Stimulated activated CD8-positive, alpha-beta memory T cell treated with anti-CD3 and anti-CD28 coated beads, Interleukin-12 subunit alpha, Interleukin-12 subunit beta, amount 100 ng/mL, for 4 hours (primary cell): ENCODE data around the gene PDGFD.

Experiments used
- DNase-seq: peaks from one replicate; pipeline ENCODE4 v3.0.0-alpha.2; 2020; ENCODE audit warnings: low read depth

PDGFD gene

DNA sequence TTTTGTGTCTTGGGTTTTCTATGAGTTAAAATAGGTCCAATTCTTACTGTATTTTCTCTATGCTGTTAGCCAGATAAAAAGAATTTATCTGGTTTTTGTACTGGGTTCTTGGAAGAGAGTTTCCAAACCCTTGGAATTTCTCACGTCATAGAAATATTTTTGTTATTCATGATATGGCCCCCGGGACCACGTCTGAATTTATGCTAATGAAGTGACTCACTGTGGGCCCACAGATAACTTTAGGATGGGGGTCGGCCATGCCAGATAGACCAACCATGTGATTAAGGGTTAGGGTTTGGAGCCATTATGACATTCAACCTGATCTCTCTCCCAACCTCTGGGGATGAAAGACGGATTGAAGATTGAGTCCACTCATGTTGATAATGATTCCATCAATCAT lies 163.1 kb downstream of the PDGFD start:
- DNase-seq: no peak

DNA sequence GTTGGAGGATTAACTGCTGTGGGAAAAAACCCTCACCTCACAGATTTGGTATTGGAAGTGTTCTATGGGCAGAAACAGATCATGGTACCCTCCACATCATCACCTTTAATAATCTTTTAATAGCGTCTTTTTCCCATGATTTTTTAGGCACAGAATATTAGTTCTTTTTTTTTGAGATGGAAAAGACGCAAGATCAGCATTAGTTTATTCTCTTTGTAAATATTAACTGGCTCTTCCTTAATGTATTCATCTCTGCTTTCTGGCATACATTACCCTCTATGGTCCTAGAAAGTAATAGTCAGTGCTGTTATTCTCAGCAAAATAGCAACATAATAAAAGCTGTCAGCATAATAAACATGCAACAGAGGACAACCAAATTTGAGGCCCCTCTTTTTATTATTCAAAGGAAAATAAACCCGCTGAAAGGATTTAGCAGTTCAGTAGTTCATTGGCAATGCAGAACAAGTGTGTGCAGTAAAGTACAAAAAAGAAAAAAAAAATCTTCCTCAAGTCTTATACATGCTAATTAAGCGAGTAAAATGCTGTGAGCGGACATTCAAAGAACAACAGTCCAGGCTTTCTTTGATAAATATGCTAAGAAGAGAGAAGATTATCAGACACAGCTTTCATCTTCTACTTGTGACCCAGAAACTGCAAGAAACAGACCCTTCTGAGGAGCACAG lies 165.0 kb downstream of the PDGFD start:
- DNase-seq: no peak

DNA sequence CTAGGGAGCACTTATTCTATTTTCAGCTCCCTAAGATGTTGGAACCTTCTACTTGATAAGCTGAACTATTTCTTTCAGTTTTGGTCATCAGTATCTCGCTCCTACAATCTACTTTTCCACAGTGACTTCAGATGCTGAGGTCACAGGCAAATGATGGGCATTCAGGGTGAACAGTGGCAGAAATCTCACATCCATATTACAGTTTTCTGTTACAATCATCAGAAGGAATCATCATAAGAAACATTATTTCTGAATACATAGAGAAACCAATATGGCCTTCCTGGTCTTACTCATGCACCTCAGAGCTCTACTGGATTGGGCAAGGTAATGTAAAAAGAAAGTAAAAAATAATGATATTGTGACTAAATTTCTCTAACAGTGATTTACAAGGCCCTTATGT lies 166.9 kb downstream of the PDGFD start:
- no peak for DNase-seq

GRCh38 chr11:103995896-103996295 lies 168.1 kb downstream of the PDGFD start:
- no peak for DNase-seq

- no peak for DNase-seq
These were observed 169.4 kb downstream of the PDGFD start for GRCh38 chr11:103994518-103994917.

DNA sequence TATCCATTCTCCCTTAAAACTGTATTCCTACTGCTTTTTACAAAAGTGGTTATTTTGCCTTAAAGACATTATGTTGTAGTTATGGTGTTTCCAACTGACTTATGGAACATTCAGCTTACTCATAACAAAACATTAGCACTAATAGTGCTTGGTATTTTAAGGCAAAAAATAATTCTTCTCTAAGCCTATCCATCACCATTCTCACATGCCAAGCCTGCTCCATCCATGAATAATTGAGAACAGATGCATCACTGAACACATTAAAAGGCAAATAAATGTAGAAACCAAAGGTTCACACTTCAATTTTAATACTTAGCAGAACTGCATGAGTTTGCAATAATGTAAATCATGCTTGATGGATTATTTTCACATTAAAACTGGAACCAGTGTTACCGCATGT lies 169.9 kb downstream of the PDGFD start:
- no peak for DNase-seq

- no peak for DNase-seq
These were observed 170.4 kb downstream of the PDGFD start for GRCh38 chr11:103993507-103993906.

DNA sequence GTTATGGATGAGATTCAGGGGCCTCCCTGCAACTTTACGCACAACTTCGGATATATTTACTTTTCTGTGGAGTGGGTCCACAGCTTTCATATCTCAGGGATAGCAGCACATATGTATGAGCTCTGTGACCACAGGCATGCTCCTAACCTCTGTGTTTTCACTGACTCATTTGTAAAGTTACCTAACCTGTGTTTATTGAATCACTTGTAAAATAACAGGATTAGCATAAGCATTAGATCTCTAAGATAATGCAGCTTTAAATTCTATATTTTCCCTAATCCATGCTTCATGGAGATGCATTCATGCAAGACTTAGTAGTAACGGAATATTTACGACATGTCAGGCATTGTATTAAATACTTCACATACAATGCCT lies 175.4 kb downstream of the PDGFD start:
- no peak for DNase-seq

- DNase-seq: no peak
These were observed 176.0 kb downstream of the PDGFD start for GRCh38 chr11:103987629-103988594.

DNA sequence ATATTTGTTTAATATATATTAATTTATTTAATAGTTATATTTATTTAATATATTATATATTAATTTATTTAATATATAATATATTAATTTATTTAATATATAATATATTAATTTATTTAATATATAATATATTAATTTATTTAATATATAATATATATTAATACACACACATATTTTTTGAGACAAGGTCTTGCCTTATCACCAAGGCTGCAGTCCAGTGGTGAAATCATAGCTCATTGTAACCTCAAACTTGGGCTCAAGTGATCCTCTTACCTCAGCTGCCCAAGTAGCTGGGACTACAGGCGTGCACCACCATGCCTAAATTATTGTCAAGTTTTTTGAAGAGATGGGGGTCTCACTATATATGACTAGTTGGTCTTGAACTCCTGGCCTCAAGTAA lies 178.9 kb downstream of the PDGFD start:
- DNase-seq: no peak

DNA sequence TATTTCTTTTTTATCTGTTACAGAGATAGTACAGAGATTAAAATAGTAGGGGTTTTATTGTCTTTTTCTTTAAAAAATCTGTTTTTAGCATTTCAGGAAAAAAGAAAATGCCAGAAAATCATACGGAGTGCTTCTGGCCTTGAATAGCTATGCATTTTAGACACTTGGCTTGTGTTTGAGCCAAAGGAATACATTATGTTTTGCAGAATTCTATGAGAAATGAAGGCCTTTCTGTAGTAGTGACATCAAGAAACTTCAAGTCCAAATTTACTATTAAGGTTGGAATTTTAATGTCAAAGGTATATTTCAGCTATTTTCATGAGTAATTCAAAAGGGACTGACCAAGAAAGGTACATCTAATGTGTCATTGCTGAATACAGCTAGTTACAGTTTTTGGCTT lies 183.8 kb downstream of the PDGFD start:
- DNase-seq: no peak

- no peak for DNase-seq
These were observed 185.0 kb downstream of the PDGFD start for GRCh38 chr11:103978616-103979595.

DNA sequence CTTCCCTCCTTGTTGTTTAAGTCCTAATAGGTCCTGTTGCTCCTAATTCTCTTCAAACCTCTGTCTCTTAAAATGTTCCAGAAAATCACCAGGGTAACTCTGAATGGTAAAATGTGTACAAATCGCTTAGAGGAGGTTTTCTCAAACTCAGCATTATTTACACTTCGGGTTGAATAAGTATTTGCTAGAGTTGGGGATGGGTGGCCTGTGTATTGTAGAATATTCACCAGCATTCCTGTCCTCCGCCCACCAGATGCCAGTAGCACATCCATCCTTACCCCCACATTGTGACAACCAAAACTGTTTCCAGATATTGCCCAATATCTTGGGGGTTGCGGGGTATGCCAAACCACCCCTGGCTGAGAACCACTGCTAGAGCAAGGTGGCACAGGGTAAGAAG lies 191.9 kb downstream of the PDGFD start:
- DNase-seq: no peak

DNA sequence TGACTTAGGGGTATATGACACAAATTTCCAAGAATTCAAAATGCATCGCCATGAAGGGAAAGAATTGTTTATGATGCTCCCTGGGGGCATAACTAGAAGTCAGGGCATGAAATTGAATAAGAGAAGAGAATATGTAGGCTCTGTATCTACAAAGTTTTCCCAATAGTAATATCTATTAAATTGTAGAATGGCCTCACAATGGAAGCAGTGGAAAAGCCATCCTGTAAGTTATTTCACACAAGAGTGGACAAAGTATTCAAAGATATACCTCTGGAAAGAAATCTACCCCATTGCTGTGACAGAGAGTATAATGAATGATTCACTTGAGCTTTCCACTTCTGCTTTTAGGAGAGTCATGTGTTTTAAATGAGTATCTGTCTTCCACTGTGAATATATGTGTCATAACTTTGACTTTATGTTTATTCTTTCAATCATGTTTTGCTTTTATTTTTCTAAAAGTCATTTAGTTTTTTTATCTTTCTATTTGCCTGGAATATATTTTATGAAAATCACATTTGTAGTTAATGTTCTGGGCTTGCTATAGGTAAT lies 193.2 kb downstream of the PDGFD start:
- DNase-seq: no peak

DNA sequence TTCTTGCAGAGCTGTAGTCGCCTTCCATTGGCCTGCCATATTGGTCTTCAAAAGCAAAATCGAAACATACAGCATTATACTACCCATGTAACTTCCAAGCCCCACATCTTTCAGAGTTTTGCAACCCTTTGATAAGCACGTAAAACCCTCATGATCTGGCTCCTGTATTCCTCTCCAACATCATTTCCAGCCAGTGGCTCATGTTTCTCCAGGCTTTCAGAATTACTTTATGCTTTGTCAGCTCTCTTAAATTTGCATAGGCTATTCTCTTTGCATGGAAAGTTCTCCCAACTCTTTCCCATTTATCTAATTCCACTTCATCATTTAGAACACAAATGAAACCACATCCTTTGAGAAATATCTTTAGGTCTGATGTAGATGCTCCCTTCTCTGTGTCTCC lies 195.3 kb downstream of the PDGFD start:
- DNase-seq: no peak

DNA sequence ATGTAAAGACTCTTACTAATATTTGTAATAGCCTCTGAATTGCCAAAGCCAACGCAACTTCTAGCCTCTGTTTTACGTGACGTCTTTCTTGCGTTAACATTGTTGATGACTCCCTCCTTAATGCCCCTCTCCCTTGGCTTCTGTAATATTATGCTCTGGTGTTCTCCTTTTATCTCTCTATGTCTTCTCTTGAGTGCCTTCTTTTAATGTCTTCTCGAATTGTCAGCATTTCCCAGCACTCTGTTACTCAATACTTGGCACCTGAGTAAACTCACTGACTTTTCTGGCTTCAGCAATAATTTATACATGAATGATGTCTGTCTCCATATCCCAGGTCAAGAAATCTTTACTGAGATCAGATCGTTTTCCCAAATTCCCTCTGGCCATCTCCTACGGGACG lies 196.0 kb downstream of the PDGFD start:
- no peak for DNase-seq

DNA sequence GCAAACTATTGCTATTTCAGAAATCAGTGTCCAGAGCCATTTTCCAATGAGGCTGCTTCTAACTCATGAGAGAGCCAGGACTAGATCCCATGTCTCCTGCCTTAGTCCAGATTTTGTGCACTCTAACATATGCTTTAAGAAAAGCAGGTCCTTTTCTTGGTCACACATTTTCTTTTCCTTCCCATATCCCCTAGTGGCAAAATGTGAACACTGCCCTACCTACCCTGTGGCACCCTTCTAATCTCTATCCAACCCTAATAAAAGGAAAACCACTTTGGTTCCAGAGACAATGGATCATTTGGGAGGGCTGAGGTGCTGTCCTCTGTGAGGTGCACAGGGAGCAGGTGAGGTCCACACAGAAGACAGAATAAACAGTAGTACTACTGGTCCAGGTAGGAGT lies 199.6 kb downstream of the PDGFD start:
- no peak for DNase-seq

DNA sequence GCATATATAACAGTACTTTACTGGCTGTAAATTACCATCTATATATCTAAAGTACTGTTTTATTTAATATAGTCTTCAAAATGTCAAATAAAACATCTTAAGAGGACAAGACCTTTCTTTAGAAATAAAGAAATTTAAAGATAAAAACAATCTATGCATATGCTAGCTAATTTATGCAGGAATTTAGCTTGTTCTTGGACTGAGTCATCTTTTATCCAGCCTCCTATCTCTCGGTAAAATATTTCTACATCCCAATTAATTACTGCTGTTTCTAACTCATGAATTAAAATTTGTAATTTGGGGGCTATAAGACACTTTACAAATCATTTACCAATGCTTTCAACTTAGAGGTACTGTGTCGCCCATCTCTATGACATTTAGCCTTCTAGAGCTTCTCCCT lies 200.3 kb downstream of the PDGFD start:
- no peak for DNase-seq

DNA sequence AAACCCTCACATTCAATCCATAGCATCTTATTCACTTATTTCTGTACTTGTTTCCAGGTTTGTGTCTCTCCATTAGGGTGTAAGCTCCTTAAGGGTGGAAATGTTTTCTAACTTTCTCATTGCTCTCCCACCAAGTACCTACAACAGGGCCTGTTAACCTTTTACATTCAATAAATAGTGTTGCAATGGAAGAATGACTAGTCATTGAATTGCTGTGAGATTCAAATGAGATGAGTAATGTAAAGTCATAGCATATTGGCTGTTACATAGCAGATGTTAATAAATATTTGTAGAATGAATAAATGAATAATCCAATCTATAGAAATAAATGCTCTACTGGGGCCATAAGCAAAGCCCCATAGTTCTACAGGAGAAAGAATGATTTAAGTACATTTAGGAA lies 202.9 kb downstream of the PDGFD start:
- DNase-seq: no peak

- DNase-seq: no peak
These were observed 203.8 kb downstream of the PDGFD start for GRCh38 chr11:103960108-103960507.

- no peak for DNase-seq
These were observed 204.5 kb downstream of the PDGFD start for GRCh38 chr11:103959279-103959942.
